Tibial nerve (tissue), 4 donors: ENCODE results near the gene NT5C3A. TPM values are rescaled to one million over a fixed set of nuclear protein-coding genes. Genes with fewer than 3 reads are reported as not detected.

Source experiments
- DNase-seq, 2 donors: peaks; one replicate each; pipeline ENCODE4 v3.0.0-alpha.2; 2019; ENCODE audit warnings: low spot score in 2 of 2
- H3K27ac ChIP-seq, 4 donors: fragments of 200-600 bp; sonication (generic) in 3 of 4; one replicate each; pipeline ENCODE4 v1.5.1; 2017 to 2019; ENCODE audit warnings: mild to moderate bottlenecking in 1 of 4
- H3K27me3 ChIP-seq, 2 donors: fragments of 200-600 bp; sonication (generic) in 1 of 2; one replicate each; pipeline versions ENCODE4 v1.5.1 to v1.6.0; 2017 to 2019
- H3K36me3 ChIP-seq, 3 donors: fragments of 200-600 bp; sonication (generic); one replicate each; pipeline ENCODE4 v1.5.1; 2018 to 2019
- H3K4me1 ChIP-seq, 4 donors: fragments of 200-600 bp; sonication (generic) in 3 of 4; one replicate each; pipeline ENCODE4 v1.5.1; 2017 to 2019
- H3K4me3 ChIP-seq, 4 donors: fragments of 200-600 bp; sonication (generic) in 3 of 4; one replicate each; pipeline ENCODE4 v1.5.1; 2017 to 2019; ENCODE audit warnings: mild to moderate bottlenecking in 1 of 4, moderate library complexity in 1 of 4
- H3K9me3 ChIP-seq, 4 donors: fragments of 200-600 bp; sonication (generic) in 3 of 4; one replicate each; pipeline ENCODE4 v1.5.1; 2017 to 2019
- EP300 ChIP-seq, 2 donors: sonication (generic); formaldehyde crosslinking; IDR thresholded peaks; one replicate each; pipeline ENCODE4 v1.6.1; 2017; ENCODE audit warnings: antibody characterized with exemption in 2 of 2, mild to moderate bottlenecking in 1 of 2
- POLR2A ChIP-seq, 2 donors: fragments of 450-650 bp; IDR thresholded peaks; one replicate each; pipeline ENCODE4 v1.6.1; 2017; ENCODE audit warnings: antibody characterized with exemption in 2 of 2, mild to moderate bottlenecking in 2 of 2, moderate library complexity in 2 of 2
- WGBS, 2 donors: methylation state at CpG; one replicate each; pipeline ENCODE4 v1.1.5; 2018; 5-methylcytosine and 5-hydroxymethylcytosine counted together
- total RNA-seq, 4 donors: library from RNA; depleted of rRNA; stranded (reverse); fragments of >200 nt; gene quantifications; one replicate each; pipeline ENCODE4 v1.1.0, GENCODE V29; 2016
- TF ChIP-seq, protein P1 (sequence below), 5 experiments: fragments of 200-600 bp in 3 of 5; fragments of 450-650 bp in 2 of 5; sonication (generic) in 3 of 5; IDR thresholded peaks; one replicate each; pipeline ENCODE4 v1.5.1; 2016 to 2019; ENCODE audit warnings: antibody characterized with exemption in 5 of 5, mild to moderate bottlenecking in 3 of 5, moderate library complexity in 2 of 5

Gene NT5C3A
- total RNA-seq, 4 donors from 2014 or later = 18.6 to 41.3 (median 26.8) TPM

DNA sequence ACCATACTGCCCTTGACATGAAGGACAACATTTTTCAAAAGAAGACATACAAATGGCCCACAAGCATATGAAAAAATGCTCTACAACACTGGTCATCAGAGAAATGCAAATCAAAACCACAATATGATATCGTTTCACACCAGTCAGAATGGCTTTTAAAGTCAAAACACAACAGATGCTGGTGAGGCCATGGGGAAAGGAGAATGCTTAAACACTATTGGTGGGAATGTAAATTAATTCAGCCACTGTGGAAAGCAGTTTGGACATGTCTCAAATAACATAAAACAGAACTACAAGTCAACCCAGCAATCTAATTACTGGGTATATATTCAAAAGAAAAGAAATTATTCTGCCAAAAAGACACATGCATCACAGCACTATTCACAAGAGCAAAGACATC lies 4.2 kb upstream of the NT5C3A start:
- Histone ChIP-seq H3K4me3 (no peak overlapping the region), H3K27ac (no peak overlapping the region), H3K9me3 (peaks cover 0 to 38% (median 0%) of the 10 kb centered on the region in 4 donors), H3K36me3 (no peaks in the 10 kb centered on the region), H3K4me1 (peaks cover 0 to 9% (median 0%) of the 10 kb centered on the region in 4 donors), H3K27me3 (no peaks in the 10 kb centered on the region)
- no peak for DNase-seq
- TF ChIP-seq POLR2A (IDR thresholded peaks at IDR 0.05) (no peak), EP300 (IDR thresholded peaks at IDR 0.05) (no peak)
- TF ChIP-seq, protein P1, sequence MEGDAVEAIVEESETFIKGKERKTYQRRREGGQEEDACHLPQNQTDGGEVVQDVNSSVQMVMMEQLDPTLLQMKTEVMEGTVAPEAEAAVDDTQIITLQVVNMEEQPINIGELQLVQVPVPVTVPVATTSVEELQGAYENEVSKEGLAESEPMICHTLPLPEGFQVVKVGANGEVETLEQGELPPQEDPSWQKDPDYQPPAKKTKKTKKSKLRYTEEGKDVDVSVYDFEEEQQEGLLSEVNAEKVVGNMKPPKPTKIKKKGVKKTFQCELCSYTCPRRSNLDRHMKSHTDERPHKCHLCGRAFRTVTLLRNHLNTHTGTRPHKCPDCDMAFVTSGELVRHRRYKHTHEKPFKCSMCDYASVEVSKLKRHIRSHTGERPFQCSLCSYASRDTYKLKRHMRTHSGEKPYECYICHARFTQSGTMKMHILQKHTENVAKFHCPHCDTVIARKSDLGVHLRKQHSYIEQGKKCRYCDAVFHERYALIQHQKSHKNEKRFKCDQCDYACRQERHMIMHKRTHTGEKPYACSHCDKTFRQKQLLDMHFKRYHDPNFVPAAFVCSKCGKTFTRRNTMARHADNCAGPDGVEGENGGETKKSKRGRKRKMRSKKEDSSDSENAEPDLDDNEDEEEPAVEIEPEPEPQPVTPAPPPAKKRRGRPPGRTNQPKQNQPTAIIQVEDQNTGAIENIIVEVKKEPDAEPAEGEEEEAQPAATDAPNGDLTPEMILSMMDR (IDR thresholded peaks at IDR 0.05) = no peak
- 92 to 97% methylated on average over 1 of the region's 1 CpG for WGBS, 2 donors

DNA sequence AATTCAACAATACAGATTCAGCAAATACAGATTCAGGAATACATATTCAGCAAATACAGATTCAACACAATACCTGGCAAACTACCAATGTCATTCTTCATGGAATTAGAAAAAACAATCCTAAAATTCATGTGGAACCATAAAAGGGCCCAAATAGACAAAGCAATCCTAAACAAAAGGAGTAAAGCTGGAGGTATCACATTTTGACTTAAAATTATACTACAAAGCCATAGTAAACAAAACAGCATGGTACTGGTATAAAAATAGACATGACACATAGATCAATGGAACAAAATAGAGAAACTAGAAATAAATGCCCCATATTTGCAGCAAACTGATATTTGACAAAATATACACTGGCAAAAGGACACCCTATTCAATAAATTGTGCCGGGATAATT lies 3.4 kb upstream of the NT5C3A start:
- DNase-seq = no peak
- TF ChIP-seq, protein P1 (IDR thresholded peaks at IDR 0.05) = no peak
- no peak for TF ChIP-seq EP300 (IDR thresholded peaks at IDR 0.05)
- TF ChIP-seq POLR2A (IDR thresholded peaks at IDR 0.05) = no peak
- Histone ChIP-seq H3K4me1 (peaks cover 0 to 17% (median 6%) of the 10 kb centered on the region in 4 donors), H3K27ac (no peak overlapping the region), H3K4me3 (no peak overlapping the region), H3K27me3 (no peaks in the 10 kb centered on the region), H3K9me3 (peaks cover 0 to 38% (median 0%) of the 10 kb centered on the region in 4 donors), H3K36me3 (no peaks in the 10 kb centered on the region)
- 95 to 97% methylated on average over 1 of the region's 1 CpG for WGBS, 2 donors

- DNase-seq = peak; percentile 82 to 83
- H3K27ac ChIP-seq = peak overlapping the region; percentile 83 to 97 (median 94)
- peak; percentile 63 to 78 for TF ChIP-seq POLR2A (IDR thresholded peaks at IDR 0.05)
- peak; percentile 64 to 82 for TF ChIP-seq EP300 (IDR thresholded peaks at IDR 0.05)
- TF ChIP-seq, protein P1 (IDR thresholded peaks at IDR 0.05) = no peak
- peaks cover 0 to 19% (median 0%) of the 10 kb centered on the region in 4 donors for H3K9me3 ChIP-seq
- no peaks in the 10 kb centered on the region for H3K36me3 ChIP-seq
- WGBS, 2 donors = 0% methylated on average over 11 to 37 of the region's 50 CpGs
- H3K4me1 ChIP-seq = peaks cover 0 to 36% (median 12%) of the 10 kb centered on the region in 4 donors
- H3K4me3 ChIP-seq = peak overlapping the region; percentile 70 to 99 (median 81)
- no peaks in the 10 kb centered on the region for H3K27me3 ChIP-seq
Measured at GRCh38 chr7:33062782-33063443, 337 bp upstream of the NT5C3A start.

GRCh38 chr7:33061282-33061937 lies 1.2 kb downstream of the NT5C3A start:
- peak overlapping the region; percentile 70 to 99 (median 81) for H3K4me3 ChIP-seq
- no peaks in the 10 kb centered on the region for H3K36me3 ChIP-seq
- peak overlapping the region in 1 of 4 donors; percentile 97 for H3K27ac ChIP-seq
- H3K4me1 ChIP-seq = peaks cover 0 to 40% (median 12%) of the 10 kb centered on the region in 4 donors
- H3K27me3 ChIP-seq = no peaks in the 10 kb centered on the region
- no peak for DNase-seq
- 25 to 27% methylated on average over 8 of the region's 8 CpGs for WGBS, 2 donors
- peaks cover 0 to 12% (median 0%) of the 10 kb centered on the region in 4 donors for H3K9me3 ChIP-seq
- no peak for TF ChIP-seq EP300 (IDR thresholded peaks at IDR 0.05)
- TF ChIP-seq POLR2A (IDR thresholded peaks at IDR 0.05) = no peak
- TF ChIP-seq, protein P1 (IDR thresholded peaks at IDR 0.05) = no peak

DNA sequence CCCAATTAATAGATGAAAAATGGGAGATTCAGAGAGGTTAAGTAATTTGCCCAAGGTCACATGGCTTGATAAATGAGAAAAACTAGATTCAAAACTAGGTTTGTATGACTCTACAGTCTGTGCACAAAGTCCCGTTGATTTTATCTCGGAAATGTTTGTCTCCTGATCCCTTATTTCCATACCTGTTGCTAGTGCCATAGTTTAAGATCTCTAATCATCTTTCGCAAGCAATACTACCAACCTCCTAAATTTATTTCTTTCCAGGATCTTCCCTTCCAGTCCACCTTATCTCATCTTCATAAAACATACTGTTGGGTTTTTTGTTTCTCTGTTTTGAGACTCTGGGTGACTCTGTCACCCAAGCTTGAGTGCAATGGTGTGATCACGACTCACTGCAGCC lies 2.9 kb downstream of the NT5C3A start:
- no peak for DNase-seq
- Histone ChIP-seq H3K9me3 (no peaks in the 10 kb centered on the region), H3K36me3 (no peaks in the 10 kb centered on the region), H3K4me3 (no peak overlapping the region), H3K4me1 (peaks cover 0 to 45% (median 12%) of the 10 kb centered on the region in 4 donors), H3K27ac (no peak overlapping the region), H3K27me3 (no peaks in the 10 kb centered on the region)
- TF ChIP-seq POLR2A (IDR thresholded peaks at IDR 0.05) = no peak
- TF ChIP-seq EP300 (IDR thresholded peaks at IDR 0.05) = no peak
- TF ChIP-seq, protein P1 (IDR thresholded peaks at IDR 0.05) = no peak
- WGBS, 2 donors = 51 to 94% methylated on average over 4 of the region's 4 CpGs
